Neural progenitor cell (in vitro differentiated cells): ENCODE measurements around the gene PAPPA2.
"Not testable (repeated sequence)": the region's sequence is repeated elsewhere in the genome, so short reads cannot be mapped to it uniquely, and the experiment has no call there.

Source experiments
- CTCF ChIP-seq: fragments of 200-600 bp; sonication (generic); IDR thresholded peaks from 2 replicates; pipeline ENCODE4 v1.5.1; 2017; ENCODE audit warnings: antibody characterized with exemption, mild to moderate bottlenecking
- EZH2 ChIP-seq: fragments of 200-600 bp; sonication (generic); IDR thresholded peaks from 2 replicates; pipeline ENCODE4 v1.6.1; 2017; ENCODE audit warnings: antibody characterized with exemption, mild to moderate bottlenecking, moderate library complexity
- EZH2phosphoT487 ChIP-seq: fragments of 200-600 bp; sonication (generic); IDR thresholded peaks from 2 replicates; pipeline ENCODE4 v1.6.1; 2017; ENCODE audit warnings: antibody characterized with exemption

GRCh38 chr1:176756817-176757216, 293.8 kb downstream of the PAPPA2 start:
- TF ChIP-seq CTCF, EZH2, EZH2phosphoT487: not testable (repeated sequence)
